Measurements from ENCODE around the gene DQX1.

GRCh38 chr2:74499267-74499939 lies 26.6 kb downstream of the DQX1 start, which contains the start of gene LBX2:
- TF ChIP-seq, protein P1, sequence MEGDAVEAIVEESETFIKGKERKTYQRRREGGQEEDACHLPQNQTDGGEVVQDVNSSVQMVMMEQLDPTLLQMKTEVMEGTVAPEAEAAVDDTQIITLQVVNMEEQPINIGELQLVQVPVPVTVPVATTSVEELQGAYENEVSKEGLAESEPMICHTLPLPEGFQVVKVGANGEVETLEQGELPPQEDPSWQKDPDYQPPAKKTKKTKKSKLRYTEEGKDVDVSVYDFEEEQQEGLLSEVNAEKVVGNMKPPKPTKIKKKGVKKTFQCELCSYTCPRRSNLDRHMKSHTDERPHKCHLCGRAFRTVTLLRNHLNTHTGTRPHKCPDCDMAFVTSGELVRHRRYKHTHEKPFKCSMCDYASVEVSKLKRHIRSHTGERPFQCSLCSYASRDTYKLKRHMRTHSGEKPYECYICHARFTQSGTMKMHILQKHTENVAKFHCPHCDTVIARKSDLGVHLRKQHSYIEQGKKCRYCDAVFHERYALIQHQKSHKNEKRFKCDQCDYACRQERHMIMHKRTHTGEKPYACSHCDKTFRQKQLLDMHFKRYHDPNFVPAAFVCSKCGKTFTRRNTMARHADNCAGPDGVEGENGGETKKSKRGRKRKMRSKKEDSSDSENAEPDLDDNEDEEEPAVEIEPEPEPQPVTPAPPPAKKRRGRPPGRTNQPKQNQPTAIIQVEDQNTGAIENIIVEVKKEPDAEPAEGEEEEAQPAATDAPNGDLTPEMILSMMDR (IDR thresholded peaks at IDR 0.05) = no peak
- TF ChIP-seq EP300 (IDR thresholded peaks at IDR 0.05) = no peak
- TF ChIP-seq POLR2A (IDR thresholded peaks at IDR 0.05) = no peak
- no peak for TF ChIP-seq POLR2AphosphoS5 (IDR thresholded peaks at IDR 0.05)

Measured in suprapubic skin (tissue), 4 donors.